OCI-LY3 (cell line): Measurements from ENCODE around the gene RELL2.

Experiments
- CTCF ChIP-seq: fragments of 200-600, 300-600 bp; sonication (generic); IDR thresholded peaks from 2 replicates; pipeline ENCODE4 v1.5.1; 2014; ENCODE audit warnings: antibody characterized with exemption, low read length, low read depth
- EZH2phosphoT487 ChIP-seq: fragments of 200-600 bp; shearing (Covaris generic); IDR thresholded peaks from 2 replicates; pipeline ENCODE4 v1.6.1; 2018; ENCODE audit warnings: antibody characterized with exemption, mixed run types, low read depth

- no peak for TF ChIP-seq CTCF
- TF ChIP-seq EZH2phosphoT487 = no peak
Measured at GRCh38 chr5:141608557-141608956, 28.2 kb upstream of the RELL2 start.
